ENCODE results near the gene NKD1. TPM values are rescaled to one million over a fixed set of nuclear protein-coding genes. Genes with fewer than 3 reads are reported as not detected.

Gene NKD1
- total and polyA plus RNA-seq, 2 donors: 0.90 to 0.98 TPM

DNA sequence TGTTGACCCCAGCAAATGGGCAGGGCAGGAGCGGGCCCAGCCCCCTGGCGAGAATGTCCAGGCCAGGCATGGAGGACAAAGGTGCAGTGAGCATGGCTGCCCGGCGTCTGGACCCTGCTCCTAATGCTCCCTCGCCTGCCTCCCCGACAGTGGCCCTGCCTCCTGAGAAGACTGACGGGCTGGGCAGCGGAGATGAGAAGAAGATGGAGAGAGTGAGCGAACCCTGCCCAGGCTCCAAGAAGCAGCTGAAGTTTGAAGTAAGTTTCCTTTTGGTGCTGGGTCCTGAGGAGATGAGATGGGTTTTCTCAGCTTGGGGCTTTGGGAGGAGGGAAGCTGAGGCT is 73.2 kb downstream of the NKD1 start:
- Histone ChIP-seq H3K36me3 (ENCODE audit: control insufficient read depth in 2 of 2, insufficient read depth in 2 of 2, low read length in 1 of 2) (no peaks in the 10 kb centered on the region), H3K4me1 (ENCODE audit: control insufficient read depth in 2 of 2, insufficient read depth in 2 of 2, low read length in 2 of 2) (peaks cover 4 to 13% of the 10 kb centered on the region in 2 donors), H3K27me3 (ENCODE audit: control insufficient read depth in 2 of 2, insufficient read depth in 1 of 2, low read length in 1 of 2) (no peaks in the 10 kb centered on the region), H3K4me3 (ENCODE audit: low read length in 2 of 2) (no peak overlapping the region), H3K9me3 (ENCODE audit: control insufficient read depth in 2 of 2, insufficient read depth in 1 of 2, low read length in 1 of 2) (no peaks in the 10 kb centered on the region), H3K27ac (ENCODE audit: low read depth in 1 of 2, low read length in 1 of 2) (no peak overlapping the region)
- over 99% methylated on average over 9 of the region's 9 CpGs for WGBS
- no peak for DNase-seq (ENCODE audit: low read depth in 6 of 9, low spot score in 9 of 9)

DNA sequence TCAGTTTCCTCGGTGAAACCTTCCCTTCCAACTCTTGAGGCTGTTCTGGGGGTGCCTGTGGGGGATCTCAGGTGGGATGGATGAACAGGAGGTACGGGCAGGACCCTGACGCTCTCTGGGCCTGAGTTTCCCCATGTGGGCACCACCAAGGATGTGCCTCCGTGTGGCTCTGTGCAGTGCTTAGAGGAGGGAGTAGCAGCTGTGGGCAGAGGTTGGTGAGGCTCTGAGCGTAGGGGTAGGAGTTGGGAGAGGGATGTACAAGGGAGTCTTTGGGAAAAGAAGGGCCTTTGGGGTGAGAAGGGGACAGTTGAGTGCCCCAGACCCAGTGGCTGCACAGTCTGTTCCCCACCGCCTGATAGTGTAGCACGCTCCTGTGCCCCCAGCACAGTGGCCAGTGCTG is 73.8 kb downstream of the NKD1 start:
- Histone ChIP-seq H3K9me3 (ENCODE audit: control insufficient read depth in 2 of 2, insufficient read depth in 1 of 2, low read length in 1 of 2) (no peaks in the 10 kb centered on the region), H3K4me3 (ENCODE audit: low read length in 2 of 2) (no peak overlapping the region), H3K4me1 (ENCODE audit: control insufficient read depth in 2 of 2, insufficient read depth in 2 of 2, low read length in 2 of 2) (peaks cover under 1 to 13% of the 10 kb centered on the region in 2 donors), H3K27me3 (ENCODE audit: control insufficient read depth in 2 of 2, insufficient read depth in 1 of 2, low read length in 1 of 2) (no peaks in the 10 kb centered on the region), H3K27ac (ENCODE audit: low read depth in 1 of 2, low read length in 1 of 2) (no peak overlapping the region), H3K36me3 (ENCODE audit: control insufficient read depth in 2 of 2, insufficient read depth in 2 of 2, low read length in 1 of 2) (no peaks in the 10 kb centered on the region)
- WGBS: 95% methylated on average over 7 of the region's 7 CpGs
- no peak for DNase-seq (ENCODE audit: low read depth in 6 of 9, low spot score in 9 of 9)

DNA sequence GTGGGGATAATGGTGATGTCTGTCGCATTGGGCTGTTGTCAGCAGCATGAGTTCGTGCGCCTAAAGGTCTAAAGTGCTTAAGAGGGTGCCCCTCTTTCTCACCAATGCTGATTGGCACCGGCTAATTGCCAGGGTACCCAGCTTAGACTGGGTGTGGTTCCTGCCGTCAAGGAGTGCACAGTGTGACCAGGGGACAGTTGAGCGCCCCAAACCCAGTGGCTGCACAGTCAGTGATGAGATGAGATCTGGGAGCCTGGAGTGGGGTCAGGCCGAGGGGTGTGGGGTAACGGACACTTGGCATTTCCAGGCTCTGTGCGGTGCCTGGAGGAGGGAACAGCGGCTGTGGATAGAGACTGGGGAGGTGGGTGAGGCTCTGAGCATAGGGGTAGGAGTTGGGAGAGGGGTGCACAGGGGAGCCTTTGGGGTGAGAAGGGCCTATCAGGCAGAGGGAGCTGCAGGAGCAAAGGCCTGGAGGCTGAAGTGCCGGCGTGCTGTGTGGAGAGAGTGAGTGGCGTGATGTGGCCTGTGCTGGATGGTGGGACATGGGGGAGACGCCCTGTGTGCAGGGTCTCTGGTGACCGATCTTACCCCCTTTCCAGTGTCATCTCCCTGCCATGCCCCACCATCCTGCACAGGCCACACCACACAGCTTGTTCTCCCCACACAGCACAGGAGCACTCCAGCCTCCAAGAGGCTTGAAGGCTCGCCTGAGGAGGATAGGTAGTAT is 74.6 kb downstream of the NKD1 start:
- WGBS: 97% methylated on average over 16 of the region's 16 CpGs
- no peak overlapping the region for H3K27ac ChIP-seq (ENCODE audit: low read depth in 1 of 2, low read length in 1 of 2)
- no peaks in the 10 kb centered on the region for H3K9me3 ChIP-seq (ENCODE audit: control insufficient read depth in 2 of 2, insufficient read depth in 1 of 2, low read length in 1 of 2)
- peaks cover 5 to 16% of the 10 kb centered on the region in 2 donors for H3K4me1 ChIP-seq (ENCODE audit: control insufficient read depth in 2 of 2, insufficient read depth in 2 of 2, low read length in 2 of 2)
- no peaks in the 10 kb centered on the region for H3K36me3 ChIP-seq (ENCODE audit: control insufficient read depth in 2 of 2, insufficient read depth in 2 of 2, low read length in 1 of 2)
- DNase-seq (ENCODE audit: low read depth in 6 of 9, low spot score in 9 of 9): no peak
- no peaks in the 10 kb centered on the region for H3K27me3 ChIP-seq (ENCODE audit: control insufficient read depth in 2 of 2, insufficient read depth in 1 of 2, low read length in 1 of 2)
- no peak overlapping the region for H3K4me3 ChIP-seq (ENCODE audit: low read length in 2 of 2)

DNA sequence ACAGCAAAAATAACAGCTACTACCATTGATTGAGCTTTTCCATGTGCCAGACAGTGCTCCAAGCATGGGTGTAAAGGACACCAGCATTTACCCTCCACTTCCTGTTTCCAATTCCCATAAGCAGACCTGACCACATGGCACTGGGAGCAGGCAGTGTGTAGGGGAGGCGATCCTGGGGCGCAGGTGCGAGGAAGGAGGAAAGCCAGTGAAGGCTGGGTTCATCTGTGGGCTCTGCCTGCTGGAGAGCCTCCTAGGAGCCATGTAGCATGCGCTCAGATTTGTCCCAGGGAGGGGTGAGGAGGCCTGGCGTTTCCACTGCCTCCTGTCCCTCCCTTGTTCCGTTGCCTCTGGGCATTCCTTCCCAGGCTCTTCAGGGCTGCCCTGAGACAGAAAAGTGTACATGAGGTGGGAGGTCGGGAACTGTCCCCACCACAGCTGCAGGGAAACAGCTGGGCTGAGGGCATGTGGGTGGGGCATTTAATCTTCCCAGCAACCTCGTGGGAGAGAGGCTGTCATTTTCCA is 76.3 kb downstream of the NKD1 start:
- Histone ChIP-seq H3K9me3 (ENCODE audit: control insufficient read depth in 2 of 2, insufficient read depth in 1 of 2, low read length in 1 of 2) (no peaks in the 10 kb centered on the region), H3K27me3 (ENCODE audit: control insufficient read depth in 2 of 2, insufficient read depth in 1 of 2, low read length in 1 of 2) (no peaks in the 10 kb centered on the region), H3K27ac (ENCODE audit: low read depth in 1 of 2, low read length in 1 of 2) (no peak overlapping the region), H3K4me3 (ENCODE audit: low read length in 2 of 2) (no peak overlapping the region), H3K4me1 (ENCODE audit: control insufficient read depth in 2 of 2, insufficient read depth in 2 of 2, low read length in 2 of 2) (peaks cover 8 to 18% of the 10 kb centered on the region in 2 donors), H3K36me3 (ENCODE audit: control insufficient read depth in 2 of 2, insufficient read depth in 2 of 2, low read length in 1 of 2) (no peaks in the 10 kb centered on the region)
- 88% methylated on average over 8 of the region's 8 CpGs for WGBS
- no peak for DNase-seq (ENCODE audit: low read depth in 6 of 9, low spot score in 9 of 9)

DNA sequence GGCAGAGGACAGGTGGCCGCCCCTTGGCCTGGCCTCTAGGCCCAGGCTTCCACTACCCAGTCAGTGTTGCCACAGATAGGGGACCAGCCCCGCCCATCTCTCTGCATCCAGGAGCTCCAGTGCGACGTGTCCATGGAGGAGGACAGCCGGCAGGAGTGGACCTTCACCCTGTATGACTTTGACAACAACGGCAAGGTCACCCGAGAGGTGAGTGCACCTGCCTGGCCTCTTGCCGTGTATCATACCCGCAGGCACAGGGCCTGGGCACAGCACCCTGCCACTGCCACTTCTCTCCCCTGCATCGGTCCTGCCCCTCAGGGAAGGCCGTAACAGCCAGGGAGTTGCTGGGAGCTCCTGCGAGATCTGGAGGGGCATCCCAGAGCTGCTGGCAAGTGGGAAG is 77.2 kb downstream of the NKD1 start:
- H3K36me3 ChIP-seq (ENCODE audit: control insufficient read depth in 2 of 2, insufficient read depth in 2 of 2, low read length in 1 of 2): no peaks in the 10 kb centered on the region
- 97% methylated on average over 12 of the region's 12 CpGs for WGBS
- no peaks in the 10 kb centered on the region for H3K9me3 ChIP-seq (ENCODE audit: control insufficient read depth in 2 of 2, insufficient read depth in 1 of 2, low read length in 1 of 2)
- H3K4me3 ChIP-seq (ENCODE audit: low read length in 2 of 2): no peak overlapping the region
- DNase-seq (ENCODE audit: low read depth in 6 of 9, low spot score in 9 of 9): no peak
- H3K4me1 ChIP-seq (ENCODE audit: control insufficient read depth in 2 of 2, insufficient read depth in 2 of 2, low read length in 2 of 2): peaks cover 8 to 18% of the 10 kb centered on the region in 2 donors
- no peak overlapping the region for H3K27ac ChIP-seq (ENCODE audit: low read depth in 1 of 2, low read length in 1 of 2)
- no peaks in the 10 kb centered on the region for H3K27me3 ChIP-seq (ENCODE audit: control insufficient read depth in 2 of 2, insufficient read depth in 1 of 2, low read length in 1 of 2)

DNA sequence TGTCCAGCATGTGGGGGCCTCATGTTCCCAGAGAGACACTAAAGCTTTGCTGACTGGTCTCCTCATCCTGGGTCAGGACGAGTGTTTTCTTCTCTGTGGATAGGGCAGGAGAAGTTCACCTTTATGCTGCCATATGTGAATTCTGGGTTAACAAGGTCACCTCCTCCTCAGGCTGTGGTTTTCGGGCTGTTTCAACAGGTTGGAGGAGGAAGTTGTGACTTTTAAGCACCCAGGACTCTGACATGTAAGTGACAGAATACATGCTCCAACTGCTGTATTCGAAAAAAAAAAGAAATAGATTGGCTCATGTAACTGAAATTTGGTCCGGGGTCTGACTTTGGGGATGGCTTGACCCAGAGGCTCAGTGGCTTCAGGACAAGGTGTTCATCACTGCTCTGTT is 78.7 kb downstream of the NKD1 start:
- peak in 7 of 9 donors; percentile 15 to 67 (median 31) for DNase-seq (ENCODE audit: low read depth in 6 of 9, low spot score in 9 of 9)
- H3K27me3 ChIP-seq (ENCODE audit: control insufficient read depth in 2 of 2, insufficient read depth in 1 of 2, low read length in 1 of 2): no peaks in the 10 kb centered on the region
- no peaks in the 10 kb centered on the region for H3K36me3 ChIP-seq (ENCODE audit: control insufficient read depth in 2 of 2, insufficient read depth in 2 of 2, low read length in 1 of 2)
- WGBS: 13% methylated on average over 4 of the region's 4 CpGs
- H3K27ac ChIP-seq (ENCODE audit: low read depth in 1 of 2, low read length in 1 of 2): peak overlapping the region; percentile 3 to 58
- H3K4me1 ChIP-seq (ENCODE audit: control insufficient read depth in 2 of 2, insufficient read depth in 2 of 2, low read length in 2 of 2): peaks cover 8 to 18% of the 10 kb centered on the region in 2 donors
- H3K9me3 ChIP-seq (ENCODE audit: control insufficient read depth in 2 of 2, insufficient read depth in 1 of 2, low read length in 1 of 2): no peaks in the 10 kb centered on the region
- no peak overlapping the region for H3K4me3 ChIP-seq (ENCODE audit: low read length in 2 of 2)

DNA sequence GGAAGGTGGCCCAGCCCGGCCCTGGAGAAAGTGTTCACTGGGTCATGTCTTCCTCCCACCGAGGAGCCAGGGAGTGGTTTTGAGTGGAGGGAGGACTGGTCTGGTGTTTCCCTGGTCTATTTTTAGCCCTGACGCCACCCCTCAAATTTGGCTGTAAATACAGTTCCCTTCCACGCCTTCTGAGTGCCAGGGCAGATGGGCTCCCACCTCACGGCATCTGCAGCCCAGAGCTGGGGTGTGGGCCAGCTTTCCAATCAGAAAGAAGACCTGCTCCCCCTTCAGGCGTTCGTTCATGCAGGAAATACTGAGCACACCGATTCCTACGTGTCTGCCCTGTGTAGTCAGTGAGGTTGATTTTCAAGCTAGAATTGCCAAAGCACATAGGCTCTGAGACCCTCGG is 79.2 kb downstream of the NKD1 start:
- H3K36me3 ChIP-seq (ENCODE audit: control insufficient read depth in 2 of 2, insufficient read depth in 2 of 2, low read length in 1 of 2): no peaks in the 10 kb centered on the region
- peak in 8 of 9 donors; percentile 24 to 77 (median 42) for DNase-seq (ENCODE audit: low read depth in 6 of 9, low spot score in 9 of 9)
- no peak overlapping the region for H3K4me3 ChIP-seq (ENCODE audit: low read length in 2 of 2)
- no peaks in the 10 kb centered on the region for H3K9me3 ChIP-seq (ENCODE audit: control insufficient read depth in 2 of 2, insufficient read depth in 1 of 2, low read length in 1 of 2)
- no peaks in the 10 kb centered on the region for H3K27me3 ChIP-seq (ENCODE audit: control insufficient read depth in 2 of 2, insufficient read depth in 1 of 2, low read length in 1 of 2)
- H3K27ac ChIP-seq (ENCODE audit: low read depth in 1 of 2, low read length in 1 of 2): peak overlapping the region; percentile 50 to 58
- peaks cover 8 to 18% of the 10 kb centered on the region in 2 donors for H3K4me1 ChIP-seq (ENCODE audit: control insufficient read depth in 2 of 2, insufficient read depth in 2 of 2, low read length in 2 of 2)
- WGBS: 11% methylated on average over 10 of the region's 10 CpGs

DNA sequence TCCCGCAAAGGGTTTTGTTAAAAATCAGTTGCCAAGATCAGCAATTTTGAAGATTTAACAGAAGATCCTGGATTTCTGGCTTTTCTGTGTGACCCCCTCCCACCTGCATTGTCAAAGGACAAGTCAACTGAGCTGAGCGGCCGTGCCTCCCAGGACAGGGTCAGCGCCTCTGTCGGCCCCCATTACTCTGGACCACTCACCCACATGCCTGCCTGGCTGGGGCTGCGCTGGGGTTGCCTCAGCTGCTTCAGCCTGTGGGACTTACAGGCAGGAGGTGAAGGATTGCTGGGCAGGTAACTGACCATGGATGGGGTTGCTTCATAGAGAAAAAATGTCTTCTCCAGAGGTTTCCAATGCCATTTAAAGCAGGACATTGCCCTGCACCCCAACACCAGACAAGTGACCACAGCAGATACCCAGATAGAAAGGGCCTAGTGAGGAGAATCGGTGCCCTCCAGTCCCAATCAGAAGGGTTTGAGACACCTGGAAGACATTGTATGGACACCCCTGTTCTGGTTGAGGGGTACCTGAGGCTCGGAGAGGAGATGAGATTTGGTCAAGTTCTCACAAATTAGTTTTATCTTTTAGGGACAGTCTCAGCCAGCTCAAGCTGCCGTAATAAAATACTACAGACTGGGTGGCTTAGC is 80.1 kb downstream of the NKD1 start:
- Histone ChIP-seq H3K4me3 (ENCODE audit: low read length in 2 of 2) (no peak overlapping the region), H3K4me1 (ENCODE audit: control insufficient read depth in 2 of 2, insufficient read depth in 2 of 2, low read length in 2 of 2) (peaks cover 8 to 18% of the 10 kb centered on the region in 2 donors), H3K27me3 (ENCODE audit: control insufficient read depth in 2 of 2, insufficient read depth in 1 of 2, low read length in 1 of 2) (no peaks in the 10 kb centered on the region), H3K9me3 (ENCODE audit: control insufficient read depth in 2 of 2, insufficient read depth in 1 of 2, low read length in 1 of 2) (no peaks in the 10 kb centered on the region), H3K27ac (ENCODE audit: low read depth in 1 of 2, low read length in 1 of 2) (no peak overlapping the region), H3K36me3 (ENCODE audit: control insufficient read depth in 2 of 2, insufficient read depth in 2 of 2, low read length in 1 of 2) (no peaks in the 10 kb centered on the region)
- 98% methylated on average over 9 of the region's 9 CpGs for WGBS
- DNase-seq (ENCODE audit: low read depth in 6 of 9, low spot score in 9 of 9): no peak

DNA sequence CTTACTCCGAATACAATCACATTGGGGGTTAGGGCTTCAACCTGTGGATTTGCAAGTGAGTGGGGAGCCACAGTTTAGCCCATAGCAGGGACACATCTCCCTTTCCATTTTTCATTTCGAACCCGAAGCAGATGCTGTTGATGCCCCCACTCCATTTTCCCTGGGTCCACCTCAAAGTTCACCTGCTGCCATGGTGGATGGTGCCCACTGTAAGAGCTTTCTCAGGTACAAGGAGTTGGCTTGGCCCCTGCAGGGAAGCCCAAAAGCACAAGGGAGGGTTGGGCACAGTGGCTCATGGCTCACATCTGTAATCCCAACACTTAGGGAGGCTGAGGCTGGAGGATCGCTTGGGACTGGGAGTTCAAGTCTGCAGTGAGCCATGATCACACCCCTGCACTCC is 81.1 kb downstream of the NKD1 start:
- 99% methylated on average over 4 of the region's 4 CpGs for WGBS
- Histone ChIP-seq H3K4me3 (ENCODE audit: low read length in 2 of 2) (no peak overlapping the region), H3K27ac (ENCODE audit: low read depth in 1 of 2, low read length in 1 of 2) (no peak overlapping the region), H3K9me3 (ENCODE audit: control insufficient read depth in 2 of 2, insufficient read depth in 1 of 2, low read length in 1 of 2) (no peaks in the 10 kb centered on the region), H3K4me1 (ENCODE audit: control insufficient read depth in 2 of 2, insufficient read depth in 2 of 2, low read length in 2 of 2) (peaks cover 8 to 18% of the 10 kb centered on the region in 2 donors), H3K27me3 (ENCODE audit: control insufficient read depth in 2 of 2, insufficient read depth in 1 of 2, low read length in 1 of 2) (no peaks in the 10 kb centered on the region), H3K36me3 (ENCODE audit: control insufficient read depth in 2 of 2, insufficient read depth in 2 of 2, low read length in 1 of 2) (no peaks in the 10 kb centered on the region)
- DNase-seq (ENCODE audit: low read depth in 6 of 9, low spot score in 9 of 9): no peak

Data from thymus (tissue), 11 donors.